Testis (tissue), 5 donors: Measurements from ENCODE around the gene FAM78B. TPM values are rescaled to one million over a fixed set of nuclear protein-coding genes. Genes with fewer than 3 reads are reported as not detected.

Source experiments
- DNase-seq: peaks from one replicate; pipeline ENCODE4 v3.0.0-alpha.2; 2019
- H3K27ac ChIP-seq, 2 donors: fragments of 200-600 bp; sonication (generic); one replicate each; pipeline ENCODE4 v1.5.1; 2019
- H3K27me3 ChIP-seq: fragments of 200-600 bp; sonication (generic); one replicate; pipeline ENCODE4 v1.5.1; 2019
- H3K36me3 ChIP-seq: fragments of 200-600 bp; sonication (generic); one replicate; pipeline ENCODE4 v1.5.1; 2017; ENCODE audit warnings: low read depth; ENCODE audit errors: missing control alignments
- H3K4me1 ChIP-seq: fragments of 200-600 bp; sonication (generic); one replicate; pipeline ENCODE4 v1.5.1; 2019
- H3K4me3 ChIP-seq, 2 donors: fragments of 200-600 bp; sonication (generic); one replicate each; pipeline ENCODE4 v1.5.1; 2017 to 2019
- H3K9me3 ChIP-seq: fragments of 200-600 bp; sonication (generic); one replicate; pipeline ENCODE4 v1.5.1; 2017
- CTCF ChIP-seq, 3 experiments: fragments of 450-650 bp in 2 of 3; fragments of 200-600 bp in 1 of 3; sonication (generic) in 1 of 3; IDR thresholded peaks; one replicate each; pipeline ENCODE4 v1.5.1; 2016 to 2019; ENCODE audit warnings: antibody characterized with exemption in 3 of 3, mild to moderate bottlenecking in 2 of 3, moderate library complexity in 1 of 3
- POLR2A ChIP-seq: fragments of 450-650 bp; IDR thresholded peaks from one replicate; pipeline ENCODE4 v1.6.1; 2017; ENCODE audit warnings: antibody characterized with exemption, mild to moderate bottlenecking, moderate library complexity
- WGBS, 2 donors: methylation state at CpG; one replicate each; pipeline ENCODE4 v1.1.5; 2018; 5-methylcytosine and 5-hydroxymethylcytosine counted together
- intact Hi-C: fragments of 100-400 bp; cut with DNase I; formaldehyde crosslinking; loops from one replicate; pipeline ENCODE4 v1.15.1; 2023; ENCODE audit warnings: low total_unique reads
- long read RNA-seq, 2 donors: transcript quantifications; one replicate each; lab custom pipeline, GENCODE V29; 2026
- polyA plus RNA-seq: library from polyadenylated mRNA; stranded (reverse); fragments of 350-450 nt; fragmentation: Illumina TruSeq; extraction: RNeasy Lipid Tissue Mini Kit (QIAGEN cat#74804); gene quantifications from one replicate; pipeline ENCODE4 v1.2.3, GENCODE V29; 2014; ENCODE audit warnings: low read depth, low replicate concordance; ENCODE audit not compliant: insufficient read depth
- total RNA-seq, 2 donors: library from RNA; depleted of rRNA; stranded (reverse); fragments of >200 nt; gene quantifications; one replicate each; pipeline ENCODE4 v1.2.3, GENCODE V29; 2016

The FAM78B gene
- total RNA-seq (10 to 100 TPM; 13.9 to 19.8 TPM), polyA plus RNA-seq (5.0 TPM)
- long read RNA-seq, donor 1, partial matches to known transcripts: 0 of 3 reads
- long read RNA-seq, donor 1, other reads (novel, unspliced or antisense): 0 of 3 reads
- long read RNA-seq, donor 2: 0 reads

GRCh38 chr1:166166698-166167571 lies at the start of gene FAM78B:
FAM78B (minus strand) TSS chr1:166167001; CDS start chr1:166166248, 753 bp downstream.
- peak within 1 kb of the TSS; percentile 72 to 74 for H3K4me3 ChIP-seq
- no peaks in the 10 kb centered on the region for H3K36me3 ChIP-seq
- DNase-seq: peak; percentile 89
- no peak for TF ChIP-seq POLR2A
- TF ChIP-seq CTCF (IDR thresholded peaks at IDR 0.05): no peak
- 1% methylated on average over 20 to 52 of the region's 64 CpGs for WGBS, 2 donors
- intact Hi-C loops: no loop called here
- H3K27me3 ChIP-seq: no peaks in the 10 kb centered on the region
- peaks cover 23% of the 10 kb centered on the region for H3K4me1 ChIP-seq
- no peaks in the 10 kb centered on the region for H3K9me3 ChIP-seq
- H3K27ac ChIP-seq: peak within 1 kb of the TSS; percentile 21 to 74

GRCh38 chr1:166202546-166202945 lies 35.7 kb upstream of the FAM78B start:
- no peaks in the 10 kb centered on the region for H3K36me3 ChIP-seq
- H3K9me3 ChIP-seq: no peaks in the 10 kb centered on the region
- no peaks in the 10 kb centered on the region for H3K27me3 ChIP-seq
- 73 to 87% methylated on average over 2 of the region's 2 CpGs for WGBS, 2 donors
- intact Hi-C loops: no loop called here
- no peak for TF ChIP-seq CTCF (IDR thresholded peaks at IDR 0.05)
- TF ChIP-seq POLR2A: no peak
- no peak overlapping the region for H3K4me3 ChIP-seq
- H3K27ac ChIP-seq: no peak overlapping the region
- H3K4me1 ChIP-seq: no peaks in the 10 kb centered on the region
- no peak for DNase-seq

GRCh38 chr1:166200743-166201142 lies 33.9 kb upstream of the FAM78B start:
- no peaks in the 10 kb centered on the region for H3K36me3 ChIP-seq
- no peak for DNase-seq
- H3K4me1 ChIP-seq: no peaks in the 10 kb centered on the region
- TF ChIP-seq CTCF (IDR thresholded peaks at IDR 0.05) (no peak), POLR2A (no peak)
- no peaks in the 10 kb centered on the region for H3K27me3 ChIP-seq
- intact Hi-C loops: no loop called here
- no peaks in the 10 kb centered on the region for H3K9me3 ChIP-seq
- no peak overlapping the region for H3K4me3 ChIP-seq
- no peak overlapping the region for H3K27ac ChIP-seq
- WGBS, 2 donors: 77 to 86% methylated on average over 2 of the region's 2 CpGs

- no peaks in the 10 kb centered on the region for H3K36me3 ChIP-seq
- WGBS, 2 donors: 36 to 60% methylated on average over 1 of the region's 1 CpG
- intact Hi-C loops: no loop called here
- TF ChIP-seq POLR2A: no peak
- no peak for TF ChIP-seq CTCF (IDR thresholded peaks at IDR 0.05)
- no peaks in the 10 kb centered on the region for H3K9me3 ChIP-seq
- H3K27ac ChIP-seq: no peak overlapping the region
- no peaks in the 10 kb centered on the region for H3K27me3 ChIP-seq
- DNase-seq: no peak
- H3K4me1 ChIP-seq: no peaks in the 10 kb centered on the region
- H3K4me3 ChIP-seq: no peak overlapping the region
Measured at GRCh38 chr1:166197597-166197996, 30.8 kb upstream of the FAM78B start.
